HepG2 (cell line): ENCODE results near the gene SUCLG2. TPM values are rescaled to one million over a fixed set of nuclear protein-coding genes. Genes with fewer than 3 reads are reported as not detected.

Experiments
- EZH2 ChIP-seq: conservative IDR thresholded peaks from 2 replicates; pipeline ENCODE4 v1.6.1; 2012; ENCODE audit warnings: mild to moderate bottlenecking, low read depth, low read length, moderate library complexity
- JUN ChIP-seq: sonication (generic); formaldehyde crosslinking; IDR thresholded peaks from 2 replicates; pipeline ENCODE4 v1.4.0; 2020; ENCODE audit warnings: mild to moderate bottlenecking, missing genetic modification reagents
- POLR2AphosphoS2 ChIP-seq: IDR thresholded peaks from 2 replicates; pipeline ENCODE4 v1.6.1; 2011; ENCODE audit warnings: low read depth, low read length, improper control_type of control experiment
- RERE ChIP-seq: IDR thresholded peaks from 2 replicates; pipeline ENCODE4 v1.6.1; 2016; ENCODE audit warnings: low read depth, missing genetic modification reagents, missing compliant biosample characterization
- ZNF609 ChIP-seq: sonication (generic); formaldehyde crosslinking; IDR thresholded peaks from 2 replicates; pipeline ENCODE4 v1.4.0; 2020; ENCODE audit warnings: mild to moderate bottlenecking, missing genetic modification reagents, borderline replicate concordance
- polyA plus RNA-seq, 8 experiments: library from polyadenylated mRNA; depleted of rRNA in 3 of 8; stranded (reverse) in 7 of 8; unstranded in 1 of 8; fragments of >200 nt; fragmentation: Illumina TruSeq in 4 of 8; extraction: Trizol in 4 of 8; gene quantifications; 2 replicates each; pipeline versions ENCODE4 v1.2.1 to v1.2.3, GENCODE V29; 2011 to 2016; ENCODE audit warnings: low read depth in 4 of 8, missing spikeins in 1 of 8, mixed read lengths in 1 of 8; ENCODE audit not compliant: insufficient read depth in 1 of 8
- total RNA-seq, 5 experiments: library from RNA; depleted of rRNA; stranded (reverse); fragments of >200 nt; fragmentation: Illumina TruSeq; extraction: Trizol; gene quantifications; 2 replicates each; pipeline ENCODE4 v1.2.3, GENCODE V29; 2016; ENCODE audit warnings: low read depth in 1 of 5

The SUCLG2 gene
- total and polyA plus RNA-seq, 2 of the 13 experiments (the other 11 are each of a cell fraction or from before 2014, with no cell fraction given) = 21.4 to 64.9 TPM

- TF ChIP-seq ZNF609 (CRISPR knock-in tag) (no peak), JUN (no peak), POLR2AphosphoS2 (no peak), EZH2 (no peak), RERE (CRISPR knock-in tag) (no peak)
These were observed 156.7 kb downstream of the SUCLG2 start (continued) for GRCh38 chr3:67497746-67498145.
